Muscle layer of duodenum (tissue), 2 donors: ENCODE data around the gene HSPA4L.

ENCODE experiments used
- H3K27ac ChIP-seq: one replicate; pipeline ENCODE4 v1.7.0; 2013; ENCODE audit warnings: mild to moderate bottlenecking, low read length
- H3K27me3 ChIP-seq: one replicate; pipeline ENCODE4 v1.7.0; 2013; ENCODE audit warnings: low read depth, mild to moderate bottlenecking, control low read depth, low read length
- H3K36me3 ChIP-seq, 2 donors: one replicate each; pipeline ENCODE4 v1.7.0; 2013; ENCODE audit warnings: low read length in 2 of 2, control low read depth in 1 of 2, mild to moderate bottlenecking in 1 of 2; ENCODE audit not compliant: insufficient read depth in 2 of 2, control insufficient read depth in 1 of 2
- H3K4me1 ChIP-seq, 2 donors: one replicate each; pipeline ENCODE4 v1.7.0; 2013; ENCODE audit warnings: low read length in 2 of 2, mild to moderate bottlenecking in 2 of 2, control low read depth in 1 of 2, moderate library complexity in 1 of 2; ENCODE audit not compliant: insufficient read depth in 2 of 2, control insufficient read depth in 1 of 2
- H3K4me3 ChIP-seq, 2 donors: one replicate each; pipeline ENCODE4 v1.7.0; 2013; ENCODE audit warnings: low read length in 2 of 2, low read depth in 1 of 2, mild to moderate bottlenecking in 1 of 2
- H3K9me3 ChIP-seq, 2 donors: one replicate each; pipeline ENCODE4 v1.7.0; 2013; ENCODE audit warnings: low read length in 2 of 2, control low read depth in 1 of 2, mild to moderate bottlenecking in 1 of 2; ENCODE audit not compliant: control insufficient read depth in 1 of 2
- donor health status: healthy.

Gene HSPA4L

DNA sequence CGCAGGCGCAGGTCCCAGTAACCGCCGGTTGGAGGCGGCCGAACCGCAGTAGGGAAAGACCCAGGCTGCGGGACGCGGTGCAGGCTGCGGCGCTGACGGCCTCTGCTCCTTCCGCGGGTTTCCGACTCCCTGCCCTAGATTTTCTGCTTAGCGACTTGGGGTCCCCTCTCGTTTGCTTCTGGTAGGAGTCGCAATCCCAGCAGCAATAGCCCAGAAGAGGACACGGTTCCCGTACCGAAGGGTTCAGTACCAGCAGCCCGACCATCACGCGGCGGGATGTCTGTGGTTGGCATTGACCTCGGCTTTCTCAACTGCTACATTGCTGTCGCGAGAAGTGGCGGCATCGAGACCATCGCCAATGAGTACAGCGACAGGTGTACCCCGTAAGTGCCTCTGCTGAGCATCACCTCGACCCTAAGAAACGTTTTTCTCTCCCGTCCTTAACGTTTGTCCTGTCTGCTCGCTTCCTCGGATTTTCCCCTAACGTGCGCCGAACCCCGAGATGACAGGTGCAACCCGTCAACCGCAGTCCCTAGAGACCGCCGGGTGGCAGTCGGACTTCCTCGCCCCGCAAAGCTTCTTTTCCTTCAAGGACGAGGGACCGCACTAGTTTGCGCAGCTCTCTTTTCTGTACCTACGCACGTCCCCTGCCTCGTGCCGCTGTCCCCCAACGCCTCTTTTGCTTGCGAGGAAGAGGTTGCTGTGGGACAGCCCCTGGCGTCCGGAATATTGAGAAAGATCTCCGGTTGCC, at the start of gene HSPA4L:
Gene HSPA4L, plus strand, starts transcription at position 48 of the 751 bp plus-strand sequence. Its CDS starts 229 bp downstream, at position 277.
- no peaks in the 10 kb centered on the region for H3K36me3 ChIP-seq
- no peaks in the 10 kb centered on the region for H3K27me3 ChIP-seq
- H3K4me1 ChIP-seq = no peaks in the 10 kb centered on the region
- H3K27ac ChIP-seq = peak within 1 kb of the TSS; percentile 85
- peak within 1 kb of the TSS; percentile 88 to 96 for H3K4me3 ChIP-seq
- no peaks in the 10 kb centered on the region for H3K9me3 ChIP-seq

DNA sequence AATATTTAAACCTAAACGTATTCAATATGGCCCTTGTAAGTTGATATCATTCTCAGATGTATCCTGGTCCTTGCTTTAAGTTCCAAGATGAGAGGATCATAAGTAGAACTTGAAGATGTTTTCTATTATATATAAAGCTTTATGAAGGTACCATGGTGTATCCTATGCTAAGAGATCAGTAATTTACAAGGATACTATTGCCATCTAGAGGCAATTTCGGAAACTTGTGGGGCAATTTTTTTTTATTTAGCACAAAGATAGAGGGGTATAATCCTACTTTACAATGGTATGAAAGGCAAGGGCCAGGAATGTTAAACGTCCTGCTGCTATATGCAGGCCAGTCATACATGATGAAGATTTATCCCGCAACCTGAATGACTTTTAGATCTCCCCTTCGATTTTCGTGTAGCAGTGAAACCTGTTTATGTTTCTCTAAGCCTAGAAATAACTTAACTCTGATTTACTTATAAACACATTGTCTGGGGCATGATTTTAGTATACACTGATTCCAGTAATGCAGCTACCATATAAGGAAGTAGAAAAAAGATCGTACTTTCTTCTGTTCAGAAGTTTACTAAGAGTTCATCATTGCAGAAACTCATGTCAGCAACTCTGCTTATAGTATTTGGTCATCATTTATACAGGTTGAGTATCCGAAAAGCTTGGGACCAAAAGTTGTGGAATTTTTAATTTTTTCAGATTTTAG, 49.3 kb upstream of the HSPA4L start:
- H3K36me3 ChIP-seq = no peaks in the 10 kb centered on the region
- H3K4me1 ChIP-seq = no peaks in the 10 kb centered on the region
- H3K27me3 ChIP-seq = no peaks in the 10 kb centered on the region
- no peak overlapping the region for H3K27ac ChIP-seq
- no peaks in the 10 kb centered on the region for H3K9me3 ChIP-seq
- no peak overlapping the region for H3K4me3 ChIP-seq

GRCh38 chr4:127734976-127735375, 47.1 kb upstream of the HSPA4L start:
- Histone ChIP-seq H3K27ac (no peak overlapping the region), H3K4me3 (no peak overlapping the region), H3K4me1 (no peaks in the 10 kb centered on the region), H3K27me3 (no peaks in the 10 kb centered on the region), H3K36me3 (no peaks in the 10 kb centered on the region), H3K9me3 (no peaks in the 10 kb centered on the region)

- no peaks in the 10 kb centered on the region for H3K4me1 ChIP-seq
- H3K36me3 ChIP-seq = no peaks in the 10 kb centered on the region
- H3K9me3 ChIP-seq = no peaks in the 10 kb centered on the region
- no peaks in the 10 kb centered on the region for H3K27me3 ChIP-seq
- H3K27ac ChIP-seq = no peak overlapping the region
- H3K4me3 ChIP-seq = no peak overlapping the region
These were observed 44.8 kb upstream of the HSPA4L start for GRCh38 chr4:127737295-127737694.

GRCh38 chr4:127741247-127741646, 40.9 kb upstream of the HSPA4L start:
- Histone ChIP-seq H3K27me3 (no peaks in the 10 kb centered on the region), H3K9me3 (no peaks in the 10 kb centered on the region), H3K27ac (no peak overlapping the region), H3K36me3 (no peaks in the 10 kb centered on the region), H3K4me3 (no peak overlapping the region), H3K4me1 (no peaks in the 10 kb centered on the region)

GRCh38 chr4:127747883-127748282, 34.2 kb upstream of the HSPA4L start:
- H3K27me3 ChIP-seq = no peaks in the 10 kb centered on the region
- no peaks in the 10 kb centered on the region for H3K36me3 ChIP-seq
- no peak overlapping the region for H3K4me3 ChIP-seq
- no peak overlapping the region for H3K27ac ChIP-seq
- peaks cover 9 to 10% of the 10 kb centered on the region in 2 donors for H3K9me3 ChIP-seq
- no peaks in the 10 kb centered on the region for H3K4me1 ChIP-seq

DNA sequence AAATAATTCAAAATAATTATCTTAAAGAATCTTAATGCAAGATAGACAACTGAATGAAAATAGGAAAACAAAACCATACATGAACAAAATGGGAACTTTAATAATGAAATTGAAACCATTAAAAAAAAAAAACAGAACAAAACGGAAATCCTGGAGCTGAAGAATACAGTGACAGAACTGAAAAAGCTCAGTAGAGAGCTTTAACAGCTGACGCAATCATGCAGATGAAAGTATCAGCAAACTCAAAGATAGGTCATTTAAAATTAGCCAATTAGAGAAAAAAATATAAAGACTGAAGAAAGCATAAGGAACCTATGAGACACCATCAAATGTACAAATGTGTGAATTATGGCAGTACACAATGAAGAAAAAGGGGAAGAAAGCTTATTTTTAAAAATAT, 33.2 kb upstream of the HSPA4L start:
- Histone ChIP-seq H3K27ac (no peak overlapping the region), H3K9me3 (peaks cover 9 to 10% of the 10 kb centered on the region in 2 donors), H3K4me3 (no peak overlapping the region), H3K27me3 (no peaks in the 10 kb centered on the region), H3K4me1 (no peaks in the 10 kb centered on the region), H3K36me3 (no peaks in the 10 kb centered on the region)

- Histone ChIP-seq H3K27me3 (no peaks in the 10 kb centered on the region), H3K4me1 (no peaks in the 10 kb centered on the region), H3K27ac (no peak overlapping the region), H3K4me3 (no peak overlapping the region), H3K36me3 (no peaks in the 10 kb centered on the region), H3K9me3 (no peaks in the 10 kb centered on the region)
These were observed 25.2 kb upstream of the HSPA4L start for GRCh38 chr4:127756906-127757305.

DNA sequence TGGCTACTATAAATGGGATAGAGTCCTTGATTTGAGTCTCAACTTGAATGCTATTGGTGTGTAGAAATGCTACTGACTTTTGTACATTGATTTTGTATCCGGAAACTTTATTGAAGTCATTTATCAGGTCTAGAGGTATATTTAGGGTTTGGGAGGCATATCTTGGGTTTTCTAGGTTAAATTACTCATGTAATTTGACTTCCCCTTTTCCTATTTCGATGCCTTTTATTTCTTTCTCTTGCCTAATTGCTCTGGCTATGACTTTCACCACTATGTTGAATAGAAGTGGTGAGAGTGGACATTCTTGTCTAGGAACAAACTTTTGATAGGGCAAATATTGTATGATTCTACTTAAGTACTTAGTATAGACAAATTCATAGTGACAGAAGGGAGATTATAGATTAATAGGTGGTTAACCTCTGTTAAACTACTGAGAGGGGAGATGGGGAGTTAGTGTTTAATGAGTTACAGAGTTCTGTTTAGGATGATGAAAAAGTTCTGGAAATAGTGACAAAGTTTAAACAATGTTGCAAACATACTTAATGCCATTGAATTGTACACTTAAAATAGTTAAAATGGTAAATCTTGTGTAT, 22.8 kb upstream of the HSPA4L start:
- Histone ChIP-seq H3K4me3 (no peak overlapping the region), H3K27ac (no peak overlapping the region), H3K27me3 (no peaks in the 10 kb centered on the region), H3K4me1 (no peaks in the 10 kb centered on the region), H3K9me3 (no peaks in the 10 kb centered on the region), H3K36me3 (no peaks in the 10 kb centered on the region)

GRCh38 chr4:127759893-127760292, 22.2 kb upstream of the HSPA4L start:
- no peak overlapping the region for H3K27ac ChIP-seq
- no peaks in the 10 kb centered on the region for H3K4me1 ChIP-seq

GRCh38 chr4:127771535-127772275, 10.4 kb upstream of the HSPA4L start:
- Histone ChIP-seq H3K27me3 (peaks cover 3% of the 10 kb centered on the region), H3K36me3 (no peaks in the 10 kb centered on the region), H3K9me3 (no peaks in the 10 kb centered on the region), H3K27ac (no peak overlapping the region), H3K4me3 (no peak overlapping the region), H3K4me1 (no peaks in the 10 kb centered on the region)

More at GRCh38 chr4:127759893-127760292, 22.2 kb upstream of the HSPA4L start:
- Histone ChIP-seq H3K36me3 (no peaks in the 10 kb centered on the region), H3K9me3 (no peaks in the 10 kb centered on the region), H3K27me3 (no peaks in the 10 kb centered on the region), H3K4me3 (no peak overlapping the region)
